Skin of body (tissue), 2 donors: ENCODE results near the gene MRPS17. TPM values are rescaled to one million over a fixed set of nuclear protein-coding genes. Genes with fewer than 3 reads are reported as not detected.

ENCODE experiments used
- DNase-seq: peaks from one replicate; lab custom pipeline; 2025; lab: John Stamatoyannopoulos, UW
- total RNA-seq: library from RNA; depleted of rRNA; stranded (reverse); fragments of >200 nt; gene quantifications from one replicate; pipeline ENCODE4 v1.2.3, GENCODE V29; 2014

Gene MRPS17
- total RNA-seq, 1 donor from 2014 or later = 11.3 TPM

GRCh38 chr7:55970561-55970960, 18.9 kb downstream of the MRPS17 start:
- DNase-seq = no peak

GRCh38 chr7:55970978-55971377, 19.3 kb downstream of the MRPS17 start:
- no peak for DNase-seq

- no peak for DNase-seq
Observed at GRCh38 chr7:55973747-55974250, 22.1 kb downstream of the MRPS17 start.

- no peak for DNase-seq
Observed at GRCh38 chr7:55975988-55976633, 24.4 kb downstream of the MRPS17 start.

GRCh38 chr7:55977831-55978230, 26.2 kb downstream of the MRPS17 start:
- DNase-seq = no peak

- no peak for DNase-seq
Observed at GRCh38 chr7:55980266-55980665, 28.6 kb downstream of the MRPS17 start.

- DNase-seq = no peak
Observed at GRCh38 chr7:55983537-55983936, 31.9 kb downstream of the MRPS17 start.

GRCh38 chr7:55992346-55992745, 40.7 kb downstream of the MRPS17 start:
- DNase-seq = no peak

- no peak for DNase-seq
Observed at GRCh38 chr7:55996856-55997500, 45.3 kb downstream of the MRPS17 start.

- DNase-seq = no peak
Observed at GRCh38 chr7:56003749-56004148, 52.1 kb downstream of the MRPS17 start.

Other genes with a start within 250 kb of the MRPS17 start
- gene SEPTIN14, start 89.1 kb upstream of the MRPS17 start, total RNA-seq = not detected
- gene ZNF713, start 64.4 kb upstream of the MRPS17 start, total RNA-seq = 10.0 TPM
- 45.1 TPM for gene NIPSNAP2, start 12.7 kb downstream of the MRPS17 start, total RNA-seq
- 18.1 TPM for gene PSPH, start 99.6 kb downstream of the MRPS17 start, total RNA-seq
- gene CCT6A, start 99.9 kb downstream of the MRPS17 start, total RNA-seq = 111 TPM
- 96.9 TPM for gene SUMF2, start 112.4 kb downstream of the MRPS17 start, total RNA-seq
- 8.9 TPM for gene PHKG1, start 141.1 kb downstream of the MRPS17 start, total RNA-seq
- gene CHCHD2, start 154.6 kb downstream of the MRPS17 start, total RNA-seq = 138 TPM
- gene NUPR2, start 164.5 kb downstream of the MRPS17 start, total RNA-seq = 0.39 TPM